HCT116 (cell line): ENCODE results near the gene PIGP. TPM values are rescaled to one million over a fixed set of nuclear protein-coding genes. Genes with fewer than 3 reads are reported as not detected.

Source experiments
- ATAC-seq: fragments of 200-7000 bp; cut with Tn5 transposase; 2 replicates; pipeline ENCODE4 v1.9.1; 2020; ENCODE audit warnings: mild to moderate bottlenecking, moderate library complexity
- BruUV-seq: library from RNA; stranded (reverse); fragments of 400-500 nt; replicated peaks from 2 replicates; lab custom pipeline; 2021; lab: Mats Ljungman, UMichigan
- CTCF ChIA-PET: fragments of 300-600 bp; sonication (Branson Sonifier 250); formaldehyde crosslinking; loops from one replicate; lab custom pipeline; 2021; ENCODE audit warnings: antibody characterized with exemption; lab: Charles Lee
- POLR2A ChIA-PET: fragments of 300-600, 350-600 bp; sonication (Branson Sonifier 250); formaldehyde crosslinking; loops from one replicate; lab custom pipeline; 2021; ENCODE audit warnings: antibody characterized with exemption; lab: Charles Lee
- RAD21 ChIA-PET, 2 experiments: fragments of 300-600 bp; sonication (Branson Sonifier 250); formaldehyde crosslinking; loops; one replicate each; lab custom pipeline; 2023; ENCODE audit warnings: low total read pairs in 2 of 2; ENCODE audit not compliant: uncharacterized antibody in 2 of 2, unreplicated experiment in 2 of 2, low non-redundant PET in 1 of 2; lab: Charles Lee
- DNase-seq: peaks from one replicate; pipeline ENCODE4 v3.0.0-alpha.2; 2010; ENCODE audit warnings: low read depth, low spot score
- H2AFZ ChIP-seq: fragments of 200-600 bp; shearing (Covaris generic), sonication (generic); 2 replicates; pipeline ENCODE4 v1.6.1; 2017; ENCODE audit warnings: low read depth, mixed run types, mixed read lengths, antibody characterized with exemption, low read length; ENCODE audit not compliant: poor library complexity, severe bottlenecking
- H3K27ac ChIP-seq: 2 replicates; pipeline ENCODE4 v1.5.1; 2012; ENCODE audit warnings: low read depth, low read length
- H3K27me3 ChIP-seq: fragments of 200-600 bp; sonication (generic); 2 replicates; pipeline ENCODE4 v1.6.1; 2016; ENCODE audit warnings: mixed run types, low read length, mixed read lengths; ENCODE audit not compliant: insufficient read depth
- H3K36me3 ChIP-seq, 2 experiments: fragments of 200-500 bp in 1 of 2; fragments of 200-600 bp in 1 of 2; sonication (Bioruptor generic) in 1 of 2; sonication (generic) in 1 of 2; 2 replicates each; pipeline versions ENCODE4 v1.5.1 to v1.6.1; 2014 to 2016; ENCODE audit warnings: low read length in 2 of 2, inconsistent platforms in 1 of 2, mixed read lengths in 1 of 2, mixed run types in 1 of 2; ENCODE audit not compliant: insufficient read depth in 2 of 2, control insufficient read depth in 1 of 2
- H3K4me1 ChIP-seq, 2 experiments: fragments of 200-600 bp in 1 of 2; sonication (generic) in 1 of 2; 2 replicates each; pipeline versions ENCODE4 v1.5.1 to v1.6.1; 2012 to 2017; ENCODE audit warnings: low read length in 2 of 2, inconsistent platforms in 1 of 2, mild to moderate bottlenecking in 1 of 2, mixed read lengths in 1 of 2, mixed run types in 1 of 2, moderate library complexity in 1 of 2; ENCODE audit not compliant: insufficient read depth in 2 of 2, control insufficient read depth in 1 of 2
- H3K4me2 ChIP-seq: fragments of 200-600 bp; sonication (generic); 2 replicates; pipeline ENCODE4 v1.6.1; 2017; ENCODE audit warnings: mixed run types, low read length, mixed read lengths
- H3K4me3 ChIP-seq, 2 experiments: fragments of 200-600 bp in 1 of 2; sonication (generic) in 1 of 2; replicated peaks in 1 of 2; 2 replicates each; pipeline ENCODE4 v1.5.1; 2011 to 2016; ENCODE audit warnings: low read length in 2 of 2, control low read depth in 1 of 2, low read depth in 1 of 2, mild to moderate bottlenecking in 1 of 2, mixed read lengths in 1 of 2, mixed run types in 1 of 2
- H3K79me2 ChIP-seq: fragments of 200-600 bp; sonication (generic); 2 replicates; pipeline ENCODE4 v1.6.1; 2017; ENCODE audit warnings: mild to moderate bottlenecking, mixed run types, low read length, moderate library complexity, mixed read lengths; ENCODE audit not compliant: insufficient read depth
- H3K9ac ChIP-seq: fragments of 200-600 bp; sonication (generic); 2 replicates; pipeline ENCODE4 v1.6.1; 2016; ENCODE audit warnings: low read length, mixed read lengths
- H3K9me2 ChIP-seq: fragments of 200-600 bp; sonication (generic), shearing (Covaris generic); 2 replicates; pipeline ENCODE4 v1.6.1; 2017; ENCODE audit warnings: mixed run types, mild to moderate bottlenecking, moderate library complexity; ENCODE audit not compliant: insufficient read depth
- H3K9me3 ChIP-seq, 2 experiments: fragments of 200-500 bp in 1 of 2; fragments of 200-600 bp in 1 of 2; sonication (Bioruptor generic) in 1 of 2; sonication (generic) in 1 of 2; 2 replicates each; pipeline ENCODE4 v1.6.1; 2014 to 2017; ENCODE audit warnings: low read length in 2 of 2, mixed read lengths in 2 of 2, inconsistent platforms in 1 of 2, low read depth in 1 of 2, mild to moderate bottlenecking in 1 of 2, mixed run types in 1 of 2, moderate library complexity in 1 of 2; ENCODE audit not compliant: control insufficient read depth in 1 of 2, insufficient read depth in 1 of 2
- H4K20me1 ChIP-seq: fragments of 200-600 bp; sonication (generic), shearing (Covaris generic); 2 replicates; pipeline ENCODE4 v1.6.1; 2017; ENCODE audit warnings: mixed run types, mild to moderate bottlenecking, moderate library complexity; ENCODE audit not compliant: insufficient read depth
- CBX3 ChIP-seq: IDR thresholded peaks from 2 replicates; pipeline ENCODE4 v1.6.1; 2012; ENCODE audit warnings: low read depth
- ELF1 ChIP-seq: IDR thresholded peaks from 2 replicates; pipeline ENCODE4 v1.6.1; 2012; ENCODE audit warnings: low read depth, borderline replicate concordance
- POLR2AphosphoS5 ChIP-seq: IDR thresholded peaks from 2 replicates; pipeline ENCODE4 v1.6.1; 2011; ENCODE audit warnings: mild to moderate bottlenecking, low read depth, low read length, moderate library complexity
- ZNF274 ChIP-seq: fragments of 200-500 bp; sonication (Bioruptor generic); IDR thresholded peaks from 2 replicates; pipeline ENCODE4 v1.6.1; 2014; ENCODE audit warnings: mild to moderate bottlenecking, low read depth, low read length, inconsistent platforms
- intact Hi-C: fragments of 100-400 bp; cut with micrococcal nuclease; formaldehyde crosslinking; loops from 2 replicates; pipeline ENCODE4 v1.10.0; 2022
- total RNA-seq: library from RNA; stranded (reverse); gene quantifications from one replicate; pipeline ENCODE4 v1.2.1, GENCODE V29; 2021; ENCODE audit not compliant: unreplicated experiment
- TF ChIP-seq, protein P1 (sequence below): IDR thresholded peaks from 2 replicates; pipeline ENCODE4 v1.6.1; 2012
- TF ChIP-seq, protein P2 (sequence below): IDR thresholded peaks from 2 replicates; pipeline ENCODE4 v1.6.1; 2011; ENCODE audit warnings: mild to moderate bottlenecking, low read length, moderate library complexity; ENCODE audit not compliant: insufficient replicate concordance; ENCODE audit errors: extremely low read depth

Gene PIGP
- total RNA-seq, 1 experiment from 2014 or later: 23.5 TPM

DNA sequence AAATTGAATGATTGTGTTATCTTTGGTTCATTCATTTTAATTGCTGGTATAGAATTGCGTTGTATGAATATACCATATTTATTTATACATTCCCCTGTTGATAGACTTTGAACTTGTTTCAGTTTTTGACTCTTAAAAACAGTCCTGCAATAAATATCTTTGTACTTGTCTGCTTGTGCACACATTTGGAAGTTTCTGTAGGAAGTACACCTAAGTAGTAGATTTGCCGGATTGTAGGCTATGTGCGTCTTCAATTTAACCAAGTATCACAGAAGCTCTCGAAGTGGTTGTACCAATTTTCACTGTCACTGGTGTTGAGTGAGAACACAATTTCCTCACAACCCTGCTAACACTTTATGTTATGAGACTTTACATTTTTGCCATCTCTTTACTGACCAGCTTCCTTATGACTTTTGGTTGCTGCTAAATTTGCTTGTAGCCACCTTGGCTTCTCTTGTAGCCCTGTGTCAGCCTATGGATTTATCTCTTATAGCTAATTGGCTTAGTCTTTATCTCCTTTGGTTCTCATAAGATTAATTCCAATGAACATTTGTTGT is 2.4 kb upstream of the PIGP start:
- no peak overlapping the region for H3K9ac ChIP-seq
- POLR2A ChIA-PET: no interaction called here
- H2AFZ ChIP-seq: no peak overlapping the region
- H3K27ac ChIP-seq: no peak overlapping the region
- H3K27me3 ChIP-seq: no peaks in the 10 kb centered on the region
- intact Hi-C loops: no loop called here
- ATAC-seq (no peak), DNase-seq (no peak)
- CTCF ChIA-PET: no interaction called here
- H3K36me3 ChIP-seq: no peaks in the 10 kb centered on the region
- H3K9me3 ChIP-seq: no peaks in the 10 kb centered on the region
- H3K79me2 ChIP-seq: peaks cover 74% of the 10 kb centered on the region
- H3K4me3 ChIP-seq: no peak overlapping the region; a peak in 1 of 4 replicates
- H4K20me1 ChIP-seq: peaks cover 11% of the 10 kb centered on the region; the same call in 1 of the 2 replicates
- RAD21 ChIA-PET: no interaction called here
- H3K9me2 ChIP-seq: no peaks in the 10 kb centered on the region
- peaks cover 14 to 31% of the 10 kb centered on the region in 2 experiments for H3K4me1 ChIP-seq
- TSS peak; percentile 37 for BruUV-seq
- H3K4me2 ChIP-seq: peak overlapping the region; percentile 94; the same call in 1 of the 2 replicates
- TF ChIP-seq CBX3 (no peak), ZNF274 (no peak), ELF1 (no peak)
- TF ChIP-seq, protein P1, sequence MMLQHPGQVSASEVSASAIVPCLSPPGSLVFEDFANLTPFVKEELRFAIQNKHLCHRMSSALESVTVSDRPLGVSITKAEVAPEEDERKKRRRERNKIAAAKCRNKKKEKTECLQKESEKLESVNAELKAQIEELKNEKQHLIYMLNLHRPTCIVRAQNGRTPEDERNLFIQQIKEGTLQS: no peak

DNA sequence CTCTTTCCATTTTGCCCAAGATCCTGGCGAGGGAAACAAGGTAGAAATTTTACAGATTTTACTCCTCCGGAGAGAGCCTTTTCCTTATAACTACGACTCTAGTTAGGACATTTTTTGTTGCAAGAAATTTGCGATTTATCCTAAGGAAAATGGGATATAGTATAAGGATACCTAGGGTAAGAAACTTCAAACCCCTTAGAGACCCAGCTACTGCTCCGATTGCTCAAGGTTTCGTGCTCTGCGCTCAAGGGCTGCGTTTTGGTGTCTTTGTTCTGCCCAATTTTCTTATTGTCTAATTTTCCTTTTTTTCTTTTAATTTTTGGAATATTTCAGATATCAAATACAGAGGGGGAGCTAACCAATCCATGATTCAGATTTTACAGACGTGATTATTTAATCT is 1.7 kb upstream of the PIGP start:
- H3K9me2 ChIP-seq: no peaks in the 10 kb centered on the region
- H3K4me1 ChIP-seq: peaks cover 14 to 31% of the 10 kb centered on the region in 2 experiments
- TF ChIP-seq, protein P2, sequence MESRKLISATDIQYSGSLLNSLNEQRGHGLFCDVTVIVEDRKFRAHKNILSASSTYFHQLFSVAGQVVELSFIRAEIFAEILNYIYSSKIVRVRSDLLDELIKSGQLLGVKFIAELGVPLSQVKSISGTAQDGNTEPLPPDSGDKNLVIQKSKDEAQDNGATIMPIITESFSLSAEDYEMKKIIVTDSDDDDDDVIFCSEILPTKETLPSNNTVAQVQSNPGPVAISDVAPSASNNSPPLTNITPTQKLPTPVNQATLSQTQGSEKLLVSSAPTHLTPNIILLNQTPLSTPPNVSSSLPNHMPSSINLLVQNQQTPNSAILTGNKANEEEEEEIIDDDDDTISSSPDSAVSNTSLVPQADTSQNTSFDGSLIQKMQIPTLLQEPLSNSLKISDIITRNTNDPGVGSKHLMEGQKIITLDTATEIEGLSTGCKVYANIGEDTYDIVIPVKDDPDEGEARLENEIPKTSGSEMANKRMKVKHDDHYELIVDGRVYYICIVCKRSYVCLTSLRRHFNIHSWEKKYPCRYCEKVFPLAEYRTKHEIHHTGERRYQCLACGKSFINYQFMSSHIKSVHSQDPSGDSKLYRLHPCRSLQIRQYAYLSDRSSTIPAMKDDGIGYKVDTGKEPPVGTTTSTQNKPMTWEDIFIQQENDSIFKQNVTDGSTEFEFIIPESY: no peak
- no peak for TF ChIP-seq POLR2AphosphoS5
- TF ChIP-seq, all 23 proteins: peak for 0
- Histone ChIP-seq H3K9me3 (no peaks in the 10 kb centered on the region), H3K79me2 (peaks cover 67% of the 10 kb centered on the region), H3K27ac (peak overlapping the region; percentile 95; the same call in 1 of the 2 replicates), H3K4me3 (peak overlapping the region; percentile 78 to 95), H4K20me1 (peaks cover 9% of the 10 kb centered on the region; the same call in 1 of the 2 replicates), H2AFZ (no peak overlapping the region), H3K27me3 (no peaks in the 10 kb centered on the region), H3K4me2 (peak overlapping the region; percentile 94), H3K9ac (peak overlapping the region; percentile 91), H3K36me3 (no peaks in the 10 kb centered on the region)
- CTCF ChIA-PET: no interaction called here
- POLR2A ChIA-PET: no interaction called here
- ATAC-seq (no peak), DNase-seq (no peak)
- no TSS peak for BruUV-seq
- intact Hi-C loops: no loop called here
- RAD21 ChIA-PET: no interaction called here
